ENCODE measurements around the gene TPST1.

TPST1 gene

DNA sequence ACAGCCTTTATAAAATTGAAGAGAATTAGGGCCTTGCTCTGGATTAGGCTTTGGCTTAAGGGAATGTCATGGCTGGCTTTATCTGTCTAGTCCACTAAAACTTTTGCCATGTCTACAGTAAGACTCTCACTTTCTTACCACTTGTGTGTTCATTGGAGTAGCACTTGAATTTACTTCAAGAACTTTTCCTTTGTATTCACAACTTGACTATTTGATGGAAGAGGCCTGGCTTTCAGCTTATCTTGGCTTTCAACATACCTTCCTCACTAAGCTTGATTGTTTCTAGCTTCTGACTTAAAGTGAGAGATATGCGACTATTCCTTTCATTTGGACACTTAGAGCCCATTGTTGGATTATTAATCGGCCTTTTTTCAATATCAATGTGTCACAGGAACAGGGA lies 96.1 kb downstream of the TPST1 start:
- TF ChIP-seq, protein P1, sequence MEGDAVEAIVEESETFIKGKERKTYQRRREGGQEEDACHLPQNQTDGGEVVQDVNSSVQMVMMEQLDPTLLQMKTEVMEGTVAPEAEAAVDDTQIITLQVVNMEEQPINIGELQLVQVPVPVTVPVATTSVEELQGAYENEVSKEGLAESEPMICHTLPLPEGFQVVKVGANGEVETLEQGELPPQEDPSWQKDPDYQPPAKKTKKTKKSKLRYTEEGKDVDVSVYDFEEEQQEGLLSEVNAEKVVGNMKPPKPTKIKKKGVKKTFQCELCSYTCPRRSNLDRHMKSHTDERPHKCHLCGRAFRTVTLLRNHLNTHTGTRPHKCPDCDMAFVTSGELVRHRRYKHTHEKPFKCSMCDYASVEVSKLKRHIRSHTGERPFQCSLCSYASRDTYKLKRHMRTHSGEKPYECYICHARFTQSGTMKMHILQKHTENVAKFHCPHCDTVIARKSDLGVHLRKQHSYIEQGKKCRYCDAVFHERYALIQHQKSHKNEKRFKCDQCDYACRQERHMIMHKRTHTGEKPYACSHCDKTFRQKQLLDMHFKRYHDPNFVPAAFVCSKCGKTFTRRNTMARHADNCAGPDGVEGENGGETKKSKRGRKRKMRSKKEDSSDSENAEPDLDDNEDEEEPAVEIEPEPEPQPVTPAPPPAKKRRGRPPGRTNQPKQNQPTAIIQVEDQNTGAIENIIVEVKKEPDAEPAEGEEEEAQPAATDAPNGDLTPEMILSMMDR (IDR thresholded peaks at IDR 0.05; ENCODE audit: control insufficient read depth, extremely low read depth, insufficient read depth): no peak
- DNase-seq (ENCODE audit: low read depth): no peak
- H3K4me3 ChIP-seq (ENCODE audit: low read depth, low read length): no peak overlapping the region

DNA sequence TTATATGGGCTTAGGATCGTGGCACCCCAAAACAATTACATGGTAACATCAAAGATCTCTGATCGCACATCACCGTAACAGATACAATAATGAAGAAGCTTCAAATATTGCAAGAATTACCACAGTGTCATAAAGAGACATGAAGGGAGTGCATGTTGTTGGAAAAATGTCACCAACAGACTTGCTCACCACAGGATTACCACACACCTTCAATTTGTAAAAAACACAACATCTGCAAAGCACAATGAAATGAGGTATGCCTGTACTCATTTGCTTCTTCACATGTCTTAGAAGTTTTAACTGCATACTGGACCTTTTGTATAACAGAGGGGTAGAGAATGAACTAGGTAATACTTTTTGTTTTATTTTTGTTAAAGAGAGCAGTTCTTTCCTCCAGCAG lies 96.6 kb downstream of the TPST1 start:
- DNase-seq (ENCODE audit: low read depth): no peak
- no peak overlapping the region for H3K4me3 ChIP-seq (ENCODE audit: low read depth, low read length)
- TF ChIP-seq, protein P1 (IDR thresholded peaks at IDR 0.05; ENCODE audit: control insufficient read depth, extremely low read depth, insufficient read depth): no peak

DNA sequence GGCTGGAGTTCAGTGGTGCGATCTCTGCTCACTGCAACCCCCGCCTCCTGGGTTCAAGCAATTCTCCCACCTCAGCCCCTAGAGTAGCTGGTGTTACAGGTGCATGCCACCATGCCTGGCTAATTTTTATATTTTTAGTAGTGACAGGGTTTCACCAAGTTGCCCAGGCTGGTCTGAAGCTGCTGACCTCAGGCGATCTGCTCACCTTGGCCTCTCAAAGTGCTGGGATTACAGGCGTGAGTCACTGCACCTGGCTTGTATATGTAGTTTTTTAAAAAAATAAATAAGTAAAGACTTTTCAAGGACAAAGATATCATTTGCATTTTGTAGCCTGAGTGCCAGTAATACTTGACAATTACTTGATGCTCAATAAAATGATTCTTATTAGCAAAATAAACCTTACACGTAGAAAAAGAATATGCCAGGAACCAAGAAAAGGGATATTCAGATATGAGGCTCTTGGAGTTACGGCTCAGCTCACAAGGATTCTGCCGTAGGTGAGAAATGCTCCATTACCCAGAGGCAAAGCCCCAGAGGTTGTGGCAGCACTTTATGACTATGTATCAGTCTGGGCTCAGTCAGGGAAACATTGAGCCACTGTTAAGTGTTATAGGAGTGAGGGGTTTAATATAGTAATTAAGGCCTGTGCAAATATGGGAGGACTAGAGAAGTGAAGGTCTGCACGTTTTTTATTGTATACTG lies 98.5 kb downstream of the TPST1 start:
- no peak overlapping the region for H3K4me3 ChIP-seq (ENCODE audit: low read depth, low read length)
- no peak for DNase-seq (ENCODE audit: low read depth)
- TF ChIP-seq, protein P1 (IDR thresholded peaks at IDR 0.05; ENCODE audit: control insufficient read depth, extremely low read depth, insufficient read depth): no peak

DNA sequence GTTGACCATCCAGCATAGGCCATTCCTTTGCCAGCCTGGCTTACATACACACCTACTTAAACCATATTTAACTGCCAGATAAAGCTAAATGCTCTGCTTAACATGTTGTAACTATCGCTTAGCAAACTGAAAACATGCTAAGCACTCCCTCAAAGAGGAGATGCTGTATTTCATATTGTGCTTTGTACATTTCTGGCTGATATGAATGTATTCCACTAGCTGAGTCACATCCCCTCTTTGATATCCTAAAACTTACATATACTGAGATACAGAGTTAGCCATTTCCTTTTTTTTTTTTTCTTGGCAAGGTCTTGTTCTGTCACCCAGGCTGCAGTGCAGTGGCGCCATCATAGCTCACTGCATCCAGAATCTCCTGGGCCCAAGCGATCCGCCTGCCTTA lies 99.4 kb downstream of the TPST1 start:
- TF ChIP-seq, protein P1 (IDR thresholded peaks at IDR 0.05; ENCODE audit: control insufficient read depth, extremely low read depth, insufficient read depth): no peak
- no peak for DNase-seq (ENCODE audit: low read depth)
- H3K4me3 ChIP-seq (ENCODE audit: low read depth, low read length): no peak overlapping the region

DNA sequence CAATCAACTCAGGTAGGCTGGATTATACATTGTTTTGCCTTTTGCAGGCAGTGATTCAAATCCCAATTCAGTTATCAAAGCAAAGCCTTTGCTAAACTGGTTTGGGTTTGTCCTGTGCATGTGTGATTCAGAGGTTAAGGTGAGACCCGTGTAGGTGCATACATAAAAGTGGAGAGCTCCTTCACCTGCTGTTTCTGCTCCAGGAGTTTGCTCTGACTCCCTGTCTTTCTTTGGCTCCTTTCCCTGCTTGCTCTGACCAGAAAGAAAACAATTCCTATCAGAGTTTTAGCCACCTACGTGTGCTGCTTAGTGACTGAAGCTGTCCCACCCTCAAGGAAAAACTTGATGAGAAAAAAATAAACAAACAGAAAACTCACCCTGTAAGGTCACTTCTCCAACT lies 101.1 kb downstream of the TPST1 start:
- no peak overlapping the region; the same call in 1 of the 2 replicates for H3K4me3 ChIP-seq (ENCODE audit: low read depth, low read length)
- DNase-seq (ENCODE audit: low read depth): peak; percentile 32
- TF ChIP-seq, protein P1 (IDR thresholded peaks at IDR 0.05; ENCODE audit: control insufficient read depth, extremely low read depth, insufficient read depth): no peak

DNA sequence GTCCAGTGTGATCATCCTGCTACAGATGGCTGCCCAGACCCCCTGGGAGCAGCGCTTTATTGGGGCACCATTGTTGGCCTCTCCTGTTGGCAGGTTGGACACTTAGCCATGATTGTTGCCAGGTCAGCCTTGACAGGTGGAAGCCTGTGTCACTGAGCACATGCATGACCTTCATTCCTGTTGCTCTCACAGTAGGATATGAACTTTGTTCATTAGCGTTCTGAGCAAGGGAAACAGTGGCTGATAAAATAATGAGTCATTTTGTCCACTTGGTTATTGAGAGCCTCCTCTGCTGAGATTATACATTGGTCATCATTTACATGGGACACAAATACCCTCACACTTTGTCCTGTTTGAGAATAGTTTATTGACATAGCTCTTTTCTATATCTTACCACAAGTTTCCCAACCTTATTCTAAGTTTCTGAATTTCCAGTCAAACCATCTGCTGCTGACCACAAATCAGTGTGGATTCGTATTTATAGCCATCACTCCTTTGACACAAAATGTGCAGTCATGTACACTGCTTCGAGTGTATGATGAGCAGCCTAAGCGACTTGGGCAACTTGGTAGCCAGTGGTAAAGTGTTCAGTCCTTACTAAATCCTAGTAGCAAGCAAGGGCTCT lies 102.6 kb downstream of the TPST1 start:
- H3K4me3 ChIP-seq (ENCODE audit: low read depth, low read length): no peak overlapping the region
- DNase-seq (ENCODE audit: low read depth): no peak
- TF ChIP-seq, protein P1 (IDR thresholded peaks at IDR 0.05; ENCODE audit: control insufficient read depth, extremely low read depth, insufficient read depth): no peak
